GM12878 (cell line): ENCODE measurements around the gene HMGN3.

Experiments
- CTCF ChIP-seq, 3 experiments: IDR thresholded peaks in 2 of 3; conservative IDR thresholded peaks in 1 of 3; 2 replicates each; pipeline ENCODE4 v1.5.1; 2011; ENCODE audit warnings: low read depth in 3 of 3, low read length in 3 of 3, mild to moderate bottlenecking in 3 of 3, control low read depth in 2 of 3, moderate library complexity in 2 of 3, inconsistent platforms in 1 of 3, mixed read lengths in 1 of 3; ENCODE audit not compliant: control insufficient read depth in 2 of 3, insufficient read depth in 1 of 3; ENCODE audit errors: extremely low read depth in 1 of 3
- CUX1 ChIP-seq: IDR thresholded peaks from 2 replicates; pipeline ENCODE4 v1.6.1; 2012; ENCODE audit warnings: improper control_type of control experiment, low read depth, low read length; ENCODE audit not compliant: insufficient replicate concordance

GRCh38 chr6:79230149-79230548 lies 4.3 kb downstream of the HMGN3 start:
- no peak for TF ChIP-seq CTCF (IDR thresholded peaks at IDR 0.05 in 2 of 3, conservative IDR thresholded peaks at IDR 0.05 in 1 of 3; ENCODE audit: control insufficient read depth in 2 of 3, extremely low read depth in 1 of 3, insufficient read depth in 1 of 3, low read depth in 3 of 3, low read length in 3 of 3)
- TF ChIP-seq CUX1: no peak
